GM12872 (cell line): ENCODE data around the gene MDN1.

Source experiments
- TF ChIP-seq, protein P1 (sequence below): IDR thresholded peaks from 3 replicates; pipeline ENCODE4 v1.5.1; 2011; ENCODE audit warnings: low read depth, mild to moderate bottlenecking, low read length, moderate library complexity; ENCODE audit not compliant: insufficient read depth

Gene MDN1

DNA sequence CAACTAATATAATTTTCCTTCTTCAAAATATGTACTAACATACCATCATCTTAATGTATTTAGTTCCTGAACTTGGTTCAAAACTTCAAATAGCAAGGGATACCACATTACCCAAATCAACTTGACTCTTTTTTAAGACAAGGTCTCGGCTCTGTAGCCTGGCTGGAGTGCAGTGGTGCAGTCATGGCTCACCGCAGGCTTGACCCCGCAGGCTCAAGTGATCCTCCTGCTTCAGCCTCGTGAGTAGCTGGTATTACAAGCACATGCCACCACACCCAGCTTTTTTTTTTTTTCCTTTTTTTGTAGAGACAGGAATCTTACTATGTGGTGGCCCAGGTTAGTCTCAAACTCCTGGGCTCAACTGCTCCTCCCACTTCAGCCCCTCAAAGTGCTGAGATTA is 125.2 kb downstream of the MDN1 start:
- TF ChIP-seq, protein P1, sequence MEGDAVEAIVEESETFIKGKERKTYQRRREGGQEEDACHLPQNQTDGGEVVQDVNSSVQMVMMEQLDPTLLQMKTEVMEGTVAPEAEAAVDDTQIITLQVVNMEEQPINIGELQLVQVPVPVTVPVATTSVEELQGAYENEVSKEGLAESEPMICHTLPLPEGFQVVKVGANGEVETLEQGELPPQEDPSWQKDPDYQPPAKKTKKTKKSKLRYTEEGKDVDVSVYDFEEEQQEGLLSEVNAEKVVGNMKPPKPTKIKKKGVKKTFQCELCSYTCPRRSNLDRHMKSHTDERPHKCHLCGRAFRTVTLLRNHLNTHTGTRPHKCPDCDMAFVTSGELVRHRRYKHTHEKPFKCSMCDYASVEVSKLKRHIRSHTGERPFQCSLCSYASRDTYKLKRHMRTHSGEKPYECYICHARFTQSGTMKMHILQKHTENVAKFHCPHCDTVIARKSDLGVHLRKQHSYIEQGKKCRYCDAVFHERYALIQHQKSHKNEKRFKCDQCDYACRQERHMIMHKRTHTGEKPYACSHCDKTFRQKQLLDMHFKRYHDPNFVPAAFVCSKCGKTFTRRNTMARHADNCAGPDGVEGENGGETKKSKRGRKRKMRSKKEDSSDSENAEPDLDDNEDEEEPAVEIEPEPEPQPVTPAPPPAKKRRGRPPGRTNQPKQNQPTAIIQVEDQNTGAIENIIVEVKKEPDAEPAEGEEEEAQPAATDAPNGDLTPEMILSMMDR, result no peak

DNA sequence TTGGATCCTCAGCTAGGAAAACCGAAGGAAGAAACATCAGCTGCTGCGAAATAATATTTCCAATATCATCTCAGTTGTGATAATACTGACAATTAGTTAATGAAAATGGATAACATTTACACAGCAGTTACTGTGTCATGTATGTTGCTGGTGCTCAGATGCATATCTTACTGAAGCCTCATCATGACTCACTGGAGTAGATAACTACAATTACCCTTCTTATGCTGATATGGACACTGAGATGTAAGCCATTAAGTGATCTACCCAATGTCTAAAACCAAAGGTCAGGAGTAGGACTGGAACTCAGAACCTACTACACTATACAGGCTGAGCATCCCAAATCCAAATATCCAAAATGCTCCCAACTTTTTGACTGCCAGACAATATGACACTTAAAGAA is 126.4 kb downstream of the MDN1 start:
- TF ChIP-seq, protein P1, result no peak

DNA sequence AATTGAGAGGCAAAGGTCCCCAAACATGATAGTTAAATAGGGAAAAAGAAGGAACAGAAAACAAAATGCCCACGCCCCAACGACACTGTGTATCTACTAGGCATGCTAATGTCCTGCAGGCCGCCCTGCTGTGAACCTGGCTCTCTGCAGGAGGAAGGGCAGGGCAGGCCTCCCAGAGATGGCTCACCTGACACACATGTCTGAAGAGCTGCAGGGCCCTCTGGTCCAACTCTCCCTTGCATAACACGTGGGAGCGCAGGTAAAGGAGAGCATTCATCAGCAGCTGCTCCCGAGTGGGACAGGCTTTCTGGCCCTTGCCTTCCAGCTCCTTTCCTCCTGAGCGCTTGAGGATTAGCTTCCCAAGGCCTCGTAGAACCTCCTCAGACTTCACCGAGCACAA is 127.3 kb downstream of the MDN1 start:
- TF ChIP-seq, protein P1, result no peak

DNA sequence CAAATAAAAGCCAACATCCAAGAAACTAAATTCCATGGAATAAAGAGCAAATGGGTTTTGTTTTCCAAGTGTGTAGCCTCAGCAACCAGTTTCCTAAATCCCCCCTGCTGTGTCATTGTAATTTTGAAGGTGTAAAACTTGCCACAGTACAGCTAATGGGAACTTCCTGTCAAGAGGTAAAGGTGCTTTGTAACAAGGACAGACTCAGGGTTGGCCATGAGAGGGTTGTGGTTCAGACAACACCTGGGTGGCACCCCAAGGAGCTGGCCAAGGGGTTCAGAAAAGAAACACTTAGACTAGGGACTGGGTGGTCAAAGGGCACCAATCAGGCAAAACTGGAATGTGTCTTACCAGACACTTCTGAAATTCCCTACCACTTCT is 128.7 kb downstream of the MDN1 start:
- TF ChIP-seq, protein P1, result no peak

DNA sequence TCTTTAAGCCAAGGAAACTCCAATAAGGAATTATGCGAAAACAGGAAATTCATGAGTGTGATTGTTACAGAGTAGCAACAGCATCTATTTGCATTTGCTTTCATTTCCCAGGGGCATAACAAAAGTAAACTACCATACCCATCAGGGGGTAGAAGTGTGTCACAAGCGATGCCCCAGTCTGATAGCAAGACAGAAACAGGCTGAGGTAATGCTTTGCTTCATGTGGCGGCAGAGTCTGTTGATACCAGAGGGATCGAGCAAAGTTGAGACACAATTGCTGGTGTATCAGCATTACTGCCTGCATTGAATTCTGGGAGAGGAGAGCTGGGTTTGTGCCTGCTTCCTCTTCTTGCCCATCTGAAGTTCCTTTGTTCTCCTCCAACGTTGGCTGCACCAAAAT is 129.9 kb downstream of the MDN1 start:
- TF ChIP-seq, protein P1, result no peak

DNA sequence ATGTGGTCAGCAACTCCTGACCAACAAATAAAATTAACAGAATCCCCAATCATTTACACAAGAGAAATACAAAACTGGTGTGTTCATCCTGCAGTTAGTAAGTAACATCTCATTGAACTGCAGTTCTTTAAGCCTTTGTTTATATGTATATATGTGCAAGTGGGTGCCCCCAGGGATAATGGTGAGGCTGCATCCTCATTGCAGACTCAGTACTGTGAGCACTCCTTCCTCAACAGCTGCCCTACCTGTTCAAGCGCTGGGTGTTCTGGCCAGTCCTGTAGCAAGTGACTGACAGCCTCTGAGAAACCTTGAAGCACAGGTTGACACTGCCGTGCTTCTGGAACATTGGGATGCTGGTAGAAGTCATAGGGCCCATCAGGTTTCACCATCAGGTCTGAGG is 131.3 kb downstream of the MDN1 start:
- TF ChIP-seq, protein P1, result no peak

DNA sequence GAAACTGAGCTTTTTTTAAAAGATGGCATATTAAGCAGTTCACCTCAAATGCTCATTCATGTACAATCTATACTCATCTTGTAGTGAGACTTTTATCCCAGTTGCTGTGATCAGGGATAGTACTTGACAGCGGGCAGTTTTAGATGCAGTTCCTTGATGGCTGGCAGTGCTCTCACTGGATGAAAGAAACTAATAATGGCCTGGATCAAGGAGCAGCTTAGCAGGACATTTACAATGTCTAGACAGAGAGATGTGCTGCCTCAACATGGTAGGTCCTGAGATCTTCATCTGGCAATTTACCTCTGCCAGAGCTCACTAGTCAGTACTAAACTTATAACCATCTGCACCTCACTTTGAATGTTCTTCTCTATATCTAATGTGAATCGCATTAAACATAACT is 134.3 kb downstream of the MDN1 start:
- TF ChIP-seq, protein P1, result no peak

DNA sequence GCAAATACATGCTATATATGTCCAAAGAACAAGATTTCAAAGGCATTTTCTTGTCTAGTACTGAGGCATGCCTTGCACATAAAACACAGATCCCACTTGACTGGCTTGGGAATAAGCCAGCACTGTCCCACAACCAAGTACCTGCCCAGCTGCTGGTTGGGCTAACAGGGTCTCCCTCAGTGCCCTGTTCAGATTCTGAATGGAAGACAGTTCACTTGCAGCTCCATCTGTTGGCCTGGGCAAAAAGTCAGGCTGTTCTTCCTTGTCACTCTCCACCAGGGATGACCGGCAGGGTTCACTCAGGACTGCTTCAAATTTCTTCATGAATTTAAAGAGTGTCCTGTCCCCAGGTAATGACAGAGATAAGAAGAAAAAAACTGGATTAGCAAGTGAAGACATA is 136.6 kb downstream of the MDN1 start:
- TF ChIP-seq, protein P1, result no peak
